Neural cell (in vitro differentiated cells): Measurements from ENCODE around the gene UCK2.
"Not testable (repeated sequence)": the region's sequence is repeated elsewhere in the genome, so short reads cannot be mapped to it uniquely, and the experiment has no call there.

ENCODE experiments used
- CTCF ChIP-seq: fragments of 450-650 bp; IDR thresholded peaks from 2 replicates; pipeline ENCODE4 v1.5.1; 2014; ENCODE audit warnings: antibody characterized with exemption, mild to moderate bottlenecking, moderate library complexity; ENCODE audit not compliant: poor library complexity, severe bottlenecking
- EP300 ChIP-seq: fragments of 450-650 bp; conservative IDR thresholded peaks from 2 replicates; pipeline ENCODE4 v1.6.1; 2014; ENCODE audit warnings: antibody characterized with exemption, mild to moderate bottlenecking, moderate library complexity; ENCODE audit not compliant: poor library complexity, severe bottlenecking
- EZH2 ChIP-seq: fragments of 200-600, 300-800 bp; shearing (Covaris generic), sonication (generic); IDR thresholded peaks from 2 replicates; pipeline ENCODE4 v1.6.1; 2014; ENCODE audit warnings: antibody characterized with exemption, low read length, borderline replicate concordance, mild to moderate bottlenecking; ENCODE audit not compliant: insufficient read depth, poor library complexity, severe bottlenecking
- MXI1 ChIP-seq: fragments of 450-650 bp; conservative IDR thresholded peaks from 2 replicates; pipeline ENCODE4 v1.6.1; 2014; ENCODE audit warnings: antibody characterized with exemption, mild to moderate bottlenecking; ENCODE audit not compliant: poor library complexity, severe bottlenecking
- POLR2AphosphoS5 ChIP-seq: IDR thresholded peaks from 2 replicates; pipeline ENCODE4 v1.6.1; 2012
- RAD21 ChIP-seq: fragments of 450-650 bp; conservative IDR thresholded peaks from 2 replicates; pipeline ENCODE4 v1.6.1; 2014; ENCODE audit warnings: antibody characterized with exemption, mild to moderate bottlenecking, moderate library complexity
- REST ChIP-seq: IDR thresholded peaks from 2 replicates; pipeline ENCODE4 v1.6.1; 2012; ENCODE audit warnings: borderline replicate concordance
- SMC3 ChIP-seq: fragments of 450-650 bp; conservative IDR thresholded peaks from 2 replicates; pipeline ENCODE4 v1.6.1; 2014; ENCODE audit warnings: antibody characterized with exemption, mild to moderate bottlenecking, moderate library complexity; ENCODE audit not compliant: poor library complexity
- TAF1 ChIP-seq: IDR thresholded peaks from 2 replicates; pipeline ENCODE4 v1.6.1; 2012; ENCODE audit warnings: low read depth

GRCh38 chr1:165778197-165778596, 49.2 kb upstream of the UCK2 start:
- not testable (repeated sequence) for TF ChIP-seq POLR2AphosphoS5, EZH2, CTCF, REST, EP300, TAF1, MXI1, SMC3, RAD21
